Ectodermal cell (in vitro differentiated cells): ENCODE results near the gene GALNT14.

ENCODE experiments used
- H3K27ac ChIP-seq: 2 replicates; pipeline ENCODE4 v1.7.0; 2013; ENCODE audit warnings: mild to moderate bottlenecking, low read depth, low read length; ENCODE audit not compliant: insufficient read depth, poor library complexity, severe bottlenecking
- H3K27me3 ChIP-seq: 2 replicates; pipeline ENCODE4 v1.7.0; 2013; ENCODE audit warnings: mild to moderate bottlenecking, low read length; ENCODE audit not compliant: insufficient read depth, control insufficient read depth, poor library complexity, severe bottlenecking
- H3K36me3 ChIP-seq: one replicate; pipeline ENCODE4 v1.7.0; 2013; ENCODE audit warnings: low read length; ENCODE audit not compliant: control insufficient read depth, insufficient read depth
- H3K4me1 ChIP-seq: one replicate; pipeline ENCODE4 v1.7.0; 2013; ENCODE audit warnings: low read length; ENCODE audit not compliant: control insufficient read depth, insufficient read depth
- H3K4me3 ChIP-seq: 2 replicates; pipeline ENCODE4 v1.7.0; 2013; ENCODE audit warnings: low read depth, low read length, control low read depth; ENCODE audit not compliant: insufficient read depth
- H3K9me3 ChIP-seq: 2 replicates; pipeline ENCODE4 v1.7.0; 2013; ENCODE audit warnings: mild to moderate bottlenecking, low read length, moderate library complexity; ENCODE audit not compliant: control insufficient read depth
- WGBS, 2 experiments: methylation state at CpG; one replicate each; pipeline ENCODE4 v1.1.7; 2013; ENCODE audit warnings: missing lambda C conversion rate in 2 of 2; 5-methylcytosine and 5-hydroxymethylcytosine counted together

GALNT14 gene

GRCh38 chr2:30997979-30998378 is 140.3 kb downstream of the GALNT14 start:
- H3K36me3 ChIP-seq, result no peaks in the 10 kb centered on the region
- no peaks in the 10 kb centered on the region for H3K27me3 ChIP-seq
- WGBS, 2 experiments, result 93% methylated on average over 5 of the region's 5 CpGs
- H3K27ac ChIP-seq, result no peak overlapping the region
- H3K9me3 ChIP-seq, result no peaks in the 10 kb centered on the region
- H3K4me3 ChIP-seq, result no peak overlapping the region
- no peaks in the 10 kb centered on the region for H3K4me1 ChIP-seq

DNA sequence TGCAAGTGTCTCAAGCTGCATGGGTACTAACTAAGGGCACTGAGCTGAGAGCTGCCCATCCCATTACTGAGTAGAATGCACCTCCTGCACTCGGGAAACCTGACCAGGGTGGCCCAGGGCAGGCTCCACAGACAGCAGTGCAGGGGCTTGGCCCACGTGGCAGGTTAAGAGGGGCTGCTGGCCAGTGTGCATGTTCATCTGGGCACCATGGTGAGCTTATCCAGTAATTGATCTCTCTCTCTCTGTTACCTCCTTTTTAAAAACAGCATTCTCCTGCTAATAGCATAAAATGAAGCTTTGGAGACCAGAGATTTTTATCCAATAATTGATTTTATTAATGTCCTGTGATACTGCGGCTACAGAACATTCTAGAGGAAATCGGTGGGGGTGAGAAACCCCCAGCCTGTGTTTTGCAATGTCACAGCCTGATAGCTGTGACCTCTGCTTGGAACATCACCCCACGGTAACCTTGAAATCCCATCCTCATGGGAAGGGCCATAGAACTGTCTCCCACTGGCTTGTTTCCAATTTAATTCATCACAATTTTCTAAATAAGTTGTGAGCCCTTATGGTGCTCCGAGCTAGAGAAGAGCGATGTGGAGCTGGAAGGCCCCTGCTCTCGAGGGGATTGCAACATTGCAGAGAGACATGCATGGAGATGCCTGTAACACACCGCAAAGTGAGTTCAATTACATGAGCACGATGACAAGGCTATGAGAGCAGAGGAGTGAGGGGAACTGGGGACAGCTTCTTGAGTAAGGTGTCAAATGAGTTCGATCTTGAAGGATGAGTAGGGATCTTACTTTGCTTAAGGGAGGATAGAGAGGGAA is 143.8 kb downstream of the GALNT14 start:
- Histone ChIP-seq H3K4me1 (peaks cover 12% of the 10 kb centered on the region), H3K36me3 (no peaks in the 10 kb centered on the region), H3K4me3 (no peak overlapping the region), H3K27ac (no peak overlapping the region), H3K9me3 (no peaks in the 10 kb centered on the region), H3K27me3 (no peaks in the 10 kb centered on the region)
- 93 to 96% methylated on average over 11 of the region's 11 CpGs for WGBS, 2 experiments

DNA sequence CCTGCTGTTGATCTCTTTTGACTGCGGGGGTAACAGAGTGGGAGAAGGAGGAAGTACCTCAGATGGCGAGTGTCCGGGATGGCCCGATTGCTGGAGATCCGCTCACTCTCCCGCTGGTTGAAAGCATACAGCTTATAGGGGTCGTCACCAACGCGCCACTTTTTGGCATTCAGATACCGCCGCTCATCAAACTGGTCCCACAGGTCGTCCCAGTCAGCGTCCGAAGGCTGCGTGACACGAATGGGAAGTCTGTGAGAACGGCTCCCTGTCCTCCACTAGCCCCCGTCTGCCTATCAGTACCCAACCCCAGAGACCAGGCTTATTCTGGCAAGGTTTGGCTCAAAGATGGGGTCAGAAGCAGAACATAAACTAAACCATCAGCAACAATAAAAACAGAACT is 145.5 kb downstream of the GALNT14 start:
- 91 to 93% methylated on average over 18 of the region's 18 CpGs for WGBS, 2 experiments
- Histone ChIP-seq H3K27ac (no peak overlapping the region), H3K9me3 (no peaks in the 10 kb centered on the region), H3K4me3 (no peak overlapping the region), H3K27me3 (no peaks in the 10 kb centered on the region), H3K4me1 (peaks cover 12% of the 10 kb centered on the region), H3K36me3 (no peaks in the 10 kb centered on the region)

GRCh38 chr2:30990671-30991070 is 147.6 kb downstream of the GALNT14 start:
- H3K36me3 ChIP-seq, result no peaks in the 10 kb centered on the region
- 63 to 77% methylated on average over 4 of the region's 4 CpGs for WGBS, 2 experiments

GRCh38 chr2:30990176-30990575 is 148.1 kb downstream of the GALNT14 start:
- WGBS, 2 experiments, result 73 to 90% methylated on average over 2 of the region's 2 CpGs
- Histone ChIP-seq H3K27me3 (no peaks in the 10 kb centered on the region), H3K27ac (no peak overlapping the region), H3K4me3 (no peak overlapping the region), H3K36me3 (no peaks in the 10 kb centered on the region), H3K9me3 (no peaks in the 10 kb centered on the region), H3K4me1 (peaks cover 12% of the 10 kb centered on the region)

More at GRCh38 chr2:30990671-30991070, 147.6 kb downstream of the GALNT14 start:
- peaks cover 12% of the 10 kb centered on the region for H3K4me1 ChIP-seq
- no peak overlapping the region for H3K4me3 ChIP-seq
- H3K9me3 ChIP-seq, result no peaks in the 10 kb centered on the region
- H3K27me3 ChIP-seq, result no peaks in the 10 kb centered on the region
- H3K27ac ChIP-seq, result peak overlapping the region; percentile 13

GRCh38 chr2:30989746-30990145 is 148.5 kb downstream of the GALNT14 start:
- peaks cover 12% of the 10 kb centered on the region for H3K4me1 ChIP-seq
- H3K4me3 ChIP-seq, result no peak overlapping the region
- H3K36me3 ChIP-seq, result no peaks in the 10 kb centered on the region
- H3K9me3 ChIP-seq, result no peaks in the 10 kb centered on the region
- WGBS, 2 experiments, result 93 to 100% methylated on average over 1 of the region's 1 CpG
- no peak overlapping the region for H3K27ac ChIP-seq
- no peaks in the 10 kb centered on the region for H3K27me3 ChIP-seq

- Histone ChIP-seq H3K36me3 (no peaks in the 10 kb centered on the region), H3K27me3 (no peaks in the 10 kb centered on the region), H3K27ac (no peak overlapping the region), H3K9me3 (no peaks in the 10 kb centered on the region), H3K4me1 (peaks cover 12% of the 10 kb centered on the region), H3K4me3 (no peak overlapping the region)
- WGBS, 2 experiments, result 58% methylated on average over 6 of the region's 6 CpGs
Measured at GRCh38 chr2:30987566-30987965, 150.7 kb downstream of the GALNT14 start.

GRCh38 chr2:30986231-30986580 is 152.0 kb downstream of the GALNT14 start:
- Histone ChIP-seq H3K27ac (no peak overlapping the region), H3K9me3 (no peaks in the 10 kb centered on the region), H3K4me3 (no peak overlapping the region), H3K4me1 (peaks cover 19% of the 10 kb centered on the region), H3K36me3 (no peaks in the 10 kb centered on the region), H3K27me3 (no peaks in the 10 kb centered on the region)
- 89 to 93% methylated on average over 5 of the region's 5 CpGs for WGBS, 2 experiments

DNA sequence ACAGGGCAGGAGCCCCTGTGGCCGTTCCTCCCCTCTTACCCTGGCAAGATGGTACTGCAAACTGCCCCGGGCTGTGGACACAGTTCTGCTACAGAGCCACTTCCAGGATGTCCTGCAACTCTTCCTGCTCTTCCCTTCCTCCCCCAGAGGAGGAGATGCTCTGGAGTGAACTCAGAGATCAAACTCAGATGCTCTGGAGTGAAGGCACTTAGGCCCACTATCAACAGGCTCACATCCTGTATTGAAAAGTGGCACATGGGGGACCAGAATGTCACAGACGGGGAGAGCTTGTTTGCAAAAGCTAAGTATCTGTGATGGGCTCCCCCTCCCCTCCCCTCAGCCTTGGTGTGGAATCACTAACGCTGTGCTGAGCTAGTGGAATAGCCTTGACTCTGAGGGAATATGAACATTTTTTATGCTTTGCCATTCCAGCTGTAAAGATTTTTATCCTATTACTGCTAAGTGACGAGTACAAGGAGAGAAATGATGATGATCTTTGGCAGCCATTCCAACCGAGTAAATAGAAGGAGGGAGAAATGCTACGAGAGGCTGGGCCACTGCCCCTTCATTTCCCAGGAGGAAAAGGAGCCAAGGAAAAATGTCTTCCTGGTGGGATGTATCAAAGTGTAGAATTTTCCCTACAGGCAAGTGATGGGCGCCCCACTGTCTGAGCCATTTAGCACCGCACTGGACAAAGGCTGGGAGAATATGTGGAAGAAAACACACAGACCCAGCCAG is 152.6 kb downstream of the GALNT14 start:
- 93 to 94% methylated on average over 8 to 9 of the region's 9 CpGs for WGBS, 2 experiments

DNA sequence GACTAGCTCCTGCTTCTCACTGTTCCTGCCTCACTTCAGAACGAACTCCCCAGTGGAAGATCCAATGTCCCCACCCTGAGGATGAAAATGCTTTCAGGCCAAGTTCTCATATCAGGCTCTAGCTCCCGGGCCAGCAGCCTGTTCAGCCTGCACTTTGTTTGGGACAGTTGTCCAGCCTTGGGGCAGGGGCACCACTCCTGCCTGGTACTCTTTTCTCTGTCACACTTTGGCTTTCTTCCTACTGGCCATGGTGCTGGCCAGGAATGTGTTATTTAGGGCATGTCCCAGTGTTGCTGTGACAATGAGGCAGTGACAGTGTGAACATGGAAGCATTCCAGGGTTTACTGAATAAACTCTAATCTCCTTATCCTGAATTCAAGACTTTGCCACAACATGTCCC is 154.1 kb downstream of the GALNT14 start:
- H3K9me3 ChIP-seq, result no peaks in the 10 kb centered on the region
- no peaks in the 10 kb centered on the region for H3K36me3 ChIP-seq
- no peaks in the 10 kb centered on the region for H3K27me3 ChIP-seq
- H3K4me1 ChIP-seq, result peaks cover 8% of the 10 kb centered on the region
- WGBS, 2 experiments, result 93 to 96% methylated on average over 2 of the region's 2 CpGs
- H3K27ac ChIP-seq, result no peak overlapping the region
- no peak overlapping the region for H3K4me3 ChIP-seq

More for the DNA sequence above, 152.6 kb downstream of the GALNT14 start:
- no peak overlapping the region for H3K4me3 ChIP-seq
- no peaks in the 10 kb centered on the region for H3K27me3 ChIP-seq
- H3K4me1 ChIP-seq, result peaks cover 17% of the 10 kb centered on the region
- H3K36me3 ChIP-seq, result no peaks in the 10 kb centered on the region
- no peaks in the 10 kb centered on the region for H3K9me3 ChIP-seq
- H3K27ac ChIP-seq, result no peak overlapping the region
